Neural cell (in vitro differentiated cells): ENCODE data around the gene CD180.

Experiments used
- EP300 ChIP-seq: fragments of 450-650 bp; conservative IDR thresholded peaks from 2 replicates; pipeline ENCODE4 v1.6.1; 2014; ENCODE audit warnings: antibody characterized with exemption, mild to moderate bottlenecking, moderate library complexity; ENCODE audit not compliant: poor library complexity, severe bottlenecking
- EZH2 ChIP-seq: fragments of 200-600, 300-800 bp; shearing (Covaris generic), sonication (generic); IDR thresholded peaks from 2 replicates; pipeline ENCODE4 v1.6.1; 2014; ENCODE audit warnings: antibody characterized with exemption, low read length, borderline replicate concordance, mild to moderate bottlenecking; ENCODE audit not compliant: insufficient read depth, poor library complexity, severe bottlenecking
- MXI1 ChIP-seq: fragments of 450-650 bp; conservative IDR thresholded peaks from 2 replicates; pipeline ENCODE4 v1.6.1; 2014; ENCODE audit warnings: antibody characterized with exemption, mild to moderate bottlenecking; ENCODE audit not compliant: poor library complexity, severe bottlenecking
- POLR2AphosphoS5 ChIP-seq: IDR thresholded peaks from 2 replicates; pipeline ENCODE4 v1.6.1; 2012
- RAD21 ChIP-seq: fragments of 450-650 bp; conservative IDR thresholded peaks from 2 replicates; pipeline ENCODE4 v1.6.1; 2014; ENCODE audit warnings: antibody characterized with exemption, mild to moderate bottlenecking, moderate library complexity
- TAF1 ChIP-seq: IDR thresholded peaks from 2 replicates; pipeline ENCODE4 v1.6.1; 2012; ENCODE audit warnings: low read depth
- TF ChIP-seq, protein P1 (sequence below): fragments of 450-650 bp; IDR thresholded peaks from 2 replicates; pipeline ENCODE4 v1.5.1; 2014; ENCODE audit warnings: antibody characterized with exemption, mild to moderate bottlenecking, moderate library complexity; ENCODE audit not compliant: poor library complexity, severe bottlenecking
- TF ChIP-seq, protein P2 (sequence below): IDR thresholded peaks from 2 replicates; pipeline ENCODE4 v1.6.1; 2012; ENCODE audit warnings: borderline replicate concordance

DNA sequence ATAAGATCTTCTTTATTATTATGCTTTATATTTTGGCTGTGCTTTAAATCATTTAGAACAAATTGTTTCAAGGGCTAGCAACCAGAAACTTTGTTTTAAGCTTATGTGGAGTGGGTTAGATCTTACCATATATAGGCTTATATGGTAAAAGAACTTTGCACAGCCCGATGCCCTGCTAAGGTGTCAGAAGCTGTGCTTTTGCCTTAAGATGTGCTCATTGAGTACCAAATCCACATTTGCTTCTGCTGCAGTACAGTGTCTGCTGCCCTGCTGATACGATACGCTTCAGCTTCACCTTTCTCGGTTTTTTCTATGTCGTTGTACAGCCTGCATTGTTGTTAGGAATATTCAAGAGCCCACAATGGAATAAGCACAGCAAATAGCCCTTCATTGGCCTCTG is 34.8 kb downstream of the CD180 start:
- TF ChIP-seq POLR2AphosphoS5 = no peak
- TF ChIP-seq, protein P1, sequence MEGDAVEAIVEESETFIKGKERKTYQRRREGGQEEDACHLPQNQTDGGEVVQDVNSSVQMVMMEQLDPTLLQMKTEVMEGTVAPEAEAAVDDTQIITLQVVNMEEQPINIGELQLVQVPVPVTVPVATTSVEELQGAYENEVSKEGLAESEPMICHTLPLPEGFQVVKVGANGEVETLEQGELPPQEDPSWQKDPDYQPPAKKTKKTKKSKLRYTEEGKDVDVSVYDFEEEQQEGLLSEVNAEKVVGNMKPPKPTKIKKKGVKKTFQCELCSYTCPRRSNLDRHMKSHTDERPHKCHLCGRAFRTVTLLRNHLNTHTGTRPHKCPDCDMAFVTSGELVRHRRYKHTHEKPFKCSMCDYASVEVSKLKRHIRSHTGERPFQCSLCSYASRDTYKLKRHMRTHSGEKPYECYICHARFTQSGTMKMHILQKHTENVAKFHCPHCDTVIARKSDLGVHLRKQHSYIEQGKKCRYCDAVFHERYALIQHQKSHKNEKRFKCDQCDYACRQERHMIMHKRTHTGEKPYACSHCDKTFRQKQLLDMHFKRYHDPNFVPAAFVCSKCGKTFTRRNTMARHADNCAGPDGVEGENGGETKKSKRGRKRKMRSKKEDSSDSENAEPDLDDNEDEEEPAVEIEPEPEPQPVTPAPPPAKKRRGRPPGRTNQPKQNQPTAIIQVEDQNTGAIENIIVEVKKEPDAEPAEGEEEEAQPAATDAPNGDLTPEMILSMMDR = no peak
- TF ChIP-seq, protein P2, sequence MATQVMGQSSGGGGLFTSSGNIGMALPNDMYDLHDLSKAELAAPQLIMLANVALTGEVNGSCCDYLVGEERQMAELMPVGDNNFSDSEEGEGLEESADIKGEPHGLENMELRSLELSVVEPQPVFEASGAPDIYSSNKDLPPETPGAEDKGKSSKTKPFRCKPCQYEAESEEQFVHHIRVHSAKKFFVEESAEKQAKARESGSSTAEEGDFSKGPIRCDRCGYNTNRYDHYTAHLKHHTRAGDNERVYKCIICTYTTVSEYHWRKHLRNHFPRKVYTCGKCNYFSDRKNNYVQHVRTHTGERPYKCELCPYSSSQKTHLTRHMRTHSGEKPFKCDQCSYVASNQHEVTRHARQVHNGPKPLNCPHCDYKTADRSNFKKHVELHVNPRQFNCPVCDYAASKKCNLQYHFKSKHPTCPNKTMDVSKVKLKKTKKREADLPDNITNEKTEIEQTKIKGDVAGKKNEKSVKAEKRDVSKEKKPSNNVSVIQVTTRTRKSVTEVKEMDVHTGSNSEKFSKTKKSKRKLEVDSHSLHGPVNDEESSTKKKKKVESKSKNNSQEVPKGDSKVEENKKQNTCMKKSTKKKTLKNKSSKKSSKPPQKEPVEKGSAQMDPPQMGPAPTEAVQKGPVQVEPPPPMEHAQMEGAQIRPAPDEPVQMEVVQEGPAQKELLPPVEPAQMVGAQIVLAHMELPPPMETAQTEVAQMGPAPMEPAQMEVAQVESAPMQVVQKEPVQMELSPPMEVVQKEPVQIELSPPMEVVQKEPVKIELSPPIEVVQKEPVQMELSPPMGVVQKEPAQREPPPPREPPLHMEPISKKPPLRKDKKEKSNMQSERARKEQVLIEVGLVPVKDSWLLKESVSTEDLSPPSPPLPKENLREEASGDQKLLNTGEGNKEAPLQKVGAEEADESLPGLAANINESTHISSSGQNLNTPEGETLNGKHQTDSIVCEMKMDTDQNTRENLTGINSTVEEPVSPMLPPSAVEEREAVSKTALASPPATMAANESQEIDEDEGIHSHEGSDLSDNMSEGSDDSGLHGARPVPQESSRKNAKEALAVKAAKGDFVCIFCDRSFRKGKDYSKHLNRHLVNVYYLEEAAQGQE = no peak
- TF ChIP-seq EP300 = no peak
- no peak for TF ChIP-seq MXI1
- TF ChIP-seq RAD21 = no peak
- TF ChIP-seq EZH2 = no peak
- no peak for TF ChIP-seq TAF1
